Amniotic stem cell (primary cell): ENCODE measurements around the gene CAPN12.

Experiments
- DNase-seq: peaks from one replicate; lab custom pipeline; 2025; lab: John Stamatoyannopoulos, UW

Gene CAPN12

DNA sequence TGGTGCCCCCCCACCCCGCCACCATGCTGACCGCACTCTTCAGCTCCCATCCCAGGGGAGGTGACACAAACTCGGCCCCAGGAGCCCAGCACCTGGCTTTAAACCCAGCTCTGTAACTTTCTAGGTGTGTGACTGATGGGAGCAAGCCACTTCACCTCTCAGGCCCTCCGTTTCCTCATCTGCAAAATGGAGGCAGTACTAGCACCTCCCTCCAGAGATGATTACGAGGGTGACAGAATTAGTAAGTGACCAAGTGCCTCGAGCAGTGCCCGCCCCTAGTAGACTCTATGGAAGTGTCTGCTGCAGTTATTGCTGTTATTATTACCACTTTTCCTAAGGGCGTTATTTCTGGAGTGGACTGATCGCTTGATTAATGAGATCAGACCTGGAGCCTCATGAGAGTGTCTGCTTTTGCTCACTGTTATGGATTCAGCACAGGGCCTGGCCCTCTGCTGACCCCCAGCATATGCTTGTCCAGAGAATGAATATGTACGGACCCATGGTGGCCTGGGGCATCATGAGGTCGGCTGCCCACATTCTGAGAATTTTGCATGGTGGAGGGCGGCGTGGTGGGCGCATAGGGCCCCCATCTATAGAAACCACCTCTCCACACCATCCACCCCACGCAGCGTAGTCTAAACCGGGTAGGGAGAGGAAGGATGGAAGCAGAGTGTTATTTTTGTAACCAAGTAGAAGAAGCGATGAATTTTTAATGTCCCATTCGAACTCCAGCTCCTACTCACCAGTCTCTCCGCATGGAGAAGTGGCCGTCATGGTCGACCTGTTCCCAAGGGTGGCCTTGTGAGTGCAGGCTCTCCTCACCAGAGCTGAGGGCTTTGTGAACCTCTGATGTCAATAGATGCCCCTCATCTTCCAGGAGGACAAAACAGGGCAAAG is 48.2 kb downstream of the CAPN12 start:
- DNase-seq, result no peak

DNA sequence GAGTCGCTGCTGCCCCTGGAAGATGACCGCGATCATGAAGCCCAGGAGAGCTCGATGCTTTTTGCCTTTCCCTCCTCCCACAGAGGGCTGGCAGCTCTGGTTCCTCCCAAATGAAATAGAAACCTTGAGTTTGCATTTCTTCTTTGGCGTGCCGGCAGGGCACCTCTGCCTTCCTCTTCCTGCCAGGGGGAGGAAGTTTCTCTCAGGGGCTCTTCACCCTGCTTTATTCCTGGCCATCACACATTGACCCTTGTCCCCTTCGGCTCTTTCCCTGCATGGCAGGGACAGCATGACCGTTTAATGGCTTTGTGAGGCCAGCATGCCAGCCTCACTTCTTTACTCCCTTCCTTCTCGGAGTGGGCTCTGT is 49.0 kb downstream of the CAPN12 start:
- no peak for DNase-seq

DNA sequence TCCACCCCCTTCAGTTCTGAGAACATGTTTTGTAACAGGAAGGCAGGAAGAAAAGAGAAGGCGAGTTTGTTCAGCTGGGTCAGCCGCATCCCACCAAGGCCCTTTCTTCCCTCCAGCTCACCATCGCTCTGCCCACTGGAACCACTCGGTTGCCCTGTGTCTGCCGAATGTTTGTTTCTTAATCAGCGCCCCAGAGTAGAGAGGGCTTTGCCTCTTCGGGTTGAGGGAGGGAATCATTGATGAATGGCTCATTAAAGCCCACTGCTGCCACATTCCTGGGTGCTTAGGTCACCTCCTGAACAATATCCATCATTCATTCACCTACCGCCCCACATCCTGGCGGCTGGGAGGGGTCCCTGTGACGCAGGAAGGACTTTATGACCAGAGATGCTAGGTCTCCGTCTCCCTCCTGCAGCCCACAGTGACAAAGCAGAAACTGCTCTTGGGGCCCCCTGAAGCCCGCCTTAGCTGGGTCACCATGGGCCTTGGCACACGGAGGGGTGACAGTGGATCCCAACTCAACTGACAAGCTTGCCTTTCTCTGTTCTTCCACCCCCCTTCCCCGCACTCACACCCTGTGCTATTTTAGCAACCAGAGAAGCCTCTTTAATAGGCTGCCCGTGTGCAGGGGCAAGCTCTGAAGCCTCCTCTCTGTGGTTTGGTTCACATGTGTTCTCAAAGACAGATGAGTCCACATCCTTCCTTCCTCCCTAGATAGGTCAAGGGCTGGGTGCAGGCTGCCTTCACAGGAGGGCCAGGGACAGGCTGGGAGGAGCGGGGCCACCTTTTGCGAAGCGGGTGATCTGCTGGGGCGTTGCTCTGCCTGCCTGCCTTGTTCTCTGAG is 50.7 kb downstream of the CAPN12 start:
- DNase-seq, result no peak

DNA sequence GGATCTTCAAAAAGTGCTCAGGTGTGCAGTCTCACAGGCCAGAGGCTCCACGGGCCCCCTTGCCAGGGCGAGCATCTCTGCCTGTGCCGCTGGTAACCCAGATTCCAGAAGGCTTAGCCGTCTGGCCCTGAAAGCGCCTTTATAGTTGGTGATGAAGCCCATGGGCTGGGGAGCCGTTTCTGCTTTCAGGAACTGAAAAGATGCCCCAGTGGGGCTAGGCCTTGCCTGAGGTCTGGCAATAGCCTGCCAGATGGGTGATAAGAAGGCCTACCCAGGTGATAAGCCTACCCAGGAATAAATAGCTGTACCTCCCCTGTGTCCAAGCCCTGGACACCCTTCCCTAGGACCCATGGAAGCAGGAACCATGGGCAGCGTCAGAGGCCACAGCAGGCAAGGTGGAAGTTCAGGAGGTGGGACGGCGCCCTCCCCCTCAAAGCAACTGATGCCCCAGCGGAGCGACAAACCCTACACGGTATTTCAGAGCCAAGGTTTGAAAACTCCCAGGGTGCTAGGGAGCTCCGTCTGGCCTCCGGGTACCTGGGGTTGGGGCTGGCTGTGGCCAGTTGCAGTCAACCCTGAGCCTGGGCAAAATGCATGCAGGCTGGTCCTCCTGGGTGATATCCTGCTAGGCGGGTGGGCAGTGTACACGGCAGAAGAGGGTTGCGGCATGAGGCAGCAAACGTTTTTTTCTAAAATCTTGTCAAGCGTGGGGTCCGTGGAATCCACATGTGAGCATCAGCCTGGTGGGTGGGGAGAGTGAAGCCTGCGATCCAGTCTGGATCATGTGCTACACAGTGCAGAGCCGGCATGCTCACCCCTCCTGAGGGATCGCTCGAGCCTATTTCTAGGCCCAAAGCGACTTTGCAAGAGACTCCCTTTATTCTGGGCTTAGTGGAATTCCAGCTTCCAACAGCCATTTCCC is 51.6 kb downstream of the CAPN12 start:
- no peak for DNase-seq

DNA sequence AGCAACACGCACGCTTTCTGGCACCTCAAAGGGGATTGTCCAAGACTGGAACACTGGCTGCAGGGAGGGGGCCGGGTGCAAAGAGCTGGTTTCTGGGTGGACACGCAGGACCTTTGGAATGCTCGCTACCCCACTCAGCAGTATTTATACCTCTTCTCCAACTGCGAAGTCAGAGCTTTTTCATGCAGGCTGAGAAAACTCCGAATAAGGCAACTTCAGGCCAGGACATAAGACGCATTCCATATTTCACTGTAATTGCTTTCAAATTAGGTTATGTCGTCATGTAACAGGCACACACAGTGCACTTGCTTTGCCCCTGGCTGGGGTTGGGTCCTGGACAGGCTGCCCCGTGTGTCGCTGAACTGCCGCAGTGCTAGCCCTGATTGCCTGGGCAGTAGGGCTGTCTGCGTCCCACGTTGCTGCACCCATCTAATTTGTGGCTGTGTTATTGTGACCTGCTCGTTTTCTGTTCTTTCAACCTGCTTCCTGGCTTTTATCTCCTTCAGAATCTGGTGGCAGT is 52.3 kb downstream of the CAPN12 start:
- peak; percentile 91 for DNase-seq

DNA sequence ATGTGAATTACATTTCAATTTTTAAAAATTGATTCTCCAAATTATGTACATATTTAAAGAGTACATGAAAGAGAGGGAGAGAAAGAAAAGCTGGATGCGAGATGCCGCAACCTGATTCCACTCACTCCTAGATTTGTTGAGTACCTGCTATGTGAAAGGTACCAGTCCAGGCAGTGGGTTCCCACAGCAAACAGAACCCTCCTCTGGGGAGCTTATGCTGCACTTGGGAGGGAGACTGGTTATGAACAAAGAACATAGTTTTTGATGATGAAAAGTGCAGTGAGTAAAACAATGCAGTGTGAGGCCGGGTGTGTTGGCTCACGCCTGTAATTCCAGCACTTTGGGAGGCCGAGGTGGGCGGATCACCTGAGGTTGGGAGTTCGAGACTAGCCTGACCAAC is 53.4 kb downstream of the CAPN12 start:
- no peak for DNase-seq

DNA sequence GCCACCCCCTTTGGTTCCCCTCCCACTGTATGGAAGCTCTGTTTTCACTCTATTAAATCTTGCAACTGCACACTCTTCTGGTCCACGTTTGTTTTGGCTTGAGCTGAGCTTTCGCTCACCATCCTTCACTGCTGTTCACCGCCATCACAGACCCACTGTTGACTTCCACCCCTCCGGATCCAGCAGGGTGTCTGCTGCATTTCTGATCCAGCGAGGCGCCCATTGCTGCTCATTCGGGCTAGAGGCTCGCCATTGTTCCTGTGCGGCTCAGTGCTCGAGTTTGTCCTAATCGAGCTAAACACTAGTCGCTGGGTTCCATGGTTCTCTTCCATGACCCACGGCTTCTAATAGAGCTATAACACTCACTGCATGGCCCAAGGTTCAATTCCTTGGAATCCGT is 54.1 kb downstream of the CAPN12 start:
- no peak for DNase-seq

DNA sequence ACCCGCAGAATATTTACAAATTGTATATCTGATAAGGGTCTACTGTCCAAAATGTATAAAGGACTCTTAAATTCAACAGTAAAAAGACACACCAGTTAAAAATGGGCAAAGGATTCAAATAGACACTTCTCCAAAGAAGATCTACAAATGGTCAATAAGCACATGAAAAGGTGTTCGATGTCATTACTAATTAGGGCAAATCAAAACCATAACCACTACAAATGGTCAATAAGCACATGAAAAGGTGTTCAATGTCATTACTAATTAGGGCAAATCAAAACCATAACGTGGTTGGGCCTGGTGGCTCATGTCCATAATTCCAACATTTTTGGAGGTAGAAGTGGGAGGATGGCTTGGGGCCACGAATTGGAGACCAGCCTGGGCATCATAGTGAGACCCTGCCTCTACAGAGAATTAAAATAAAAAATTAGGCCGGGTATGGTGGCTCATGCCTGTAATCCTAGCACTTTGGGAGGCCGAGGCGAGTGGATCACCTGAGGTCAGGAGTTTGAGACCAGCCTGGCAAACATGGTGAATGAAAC is 56.4 kb downstream of the CAPN12 start:
- no peak for DNase-seq

DNA sequence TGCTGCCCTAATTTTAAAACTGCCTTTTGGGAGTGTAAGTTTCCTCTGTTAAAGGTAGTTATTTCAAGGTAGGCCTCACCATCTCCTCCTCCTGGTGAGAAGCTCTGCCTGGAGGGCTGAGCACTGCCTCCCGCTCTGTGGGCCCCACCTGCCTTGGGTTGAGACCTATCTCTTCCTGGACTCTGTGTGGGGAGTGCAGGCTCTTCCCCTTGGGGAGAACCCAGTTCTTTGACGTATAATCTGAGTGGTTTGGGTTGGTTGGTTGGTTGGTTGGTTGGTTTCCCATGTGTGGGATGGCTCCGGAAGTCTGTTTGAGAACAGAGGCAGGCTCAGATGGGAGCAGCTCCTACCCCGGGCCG is 57.8 kb downstream of the CAPN12 start:
- DNase-seq, result no peak

DNA sequence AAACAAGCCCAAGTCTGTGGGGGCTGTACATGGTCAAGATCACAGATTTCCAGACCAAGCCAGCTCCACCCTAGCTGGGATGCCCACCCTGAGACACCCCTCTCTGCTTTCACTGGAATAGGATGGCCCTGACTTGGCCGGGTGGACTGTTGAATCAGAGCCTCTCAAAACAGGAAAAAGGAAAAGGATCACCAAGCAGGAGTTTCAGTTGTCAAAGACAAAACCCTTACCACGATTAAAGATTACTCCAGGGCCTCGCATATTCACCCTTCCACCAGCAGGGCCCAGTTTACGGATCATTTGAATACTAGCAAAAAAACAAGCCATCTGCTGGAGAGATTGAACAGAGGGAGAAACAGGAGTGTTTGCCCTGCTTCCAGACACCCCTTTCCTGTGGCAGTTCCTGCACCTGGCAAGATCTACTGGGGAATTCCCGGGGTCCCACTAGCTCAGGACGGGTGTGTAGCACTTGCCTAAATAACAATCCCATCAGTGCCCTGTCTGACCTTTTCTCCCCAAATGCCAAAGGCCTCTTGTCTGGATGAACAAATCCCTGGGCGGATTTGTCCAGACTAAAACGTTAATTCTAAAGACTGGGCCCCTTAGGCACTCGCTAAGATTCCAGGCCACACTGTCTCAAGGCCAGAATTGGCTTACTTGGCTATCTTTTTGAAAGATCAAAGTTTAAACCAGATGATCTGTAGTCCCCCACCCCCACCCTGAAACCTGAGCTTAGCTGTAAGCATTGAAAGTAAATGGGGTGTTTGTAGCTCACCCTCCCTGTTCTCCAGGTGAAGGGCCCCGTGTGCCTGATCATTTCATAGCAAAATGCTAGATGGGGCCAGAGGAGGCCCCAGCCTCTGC is 58.4 kb downstream of the CAPN12 start:
- no peak for DNase-seq

DNA sequence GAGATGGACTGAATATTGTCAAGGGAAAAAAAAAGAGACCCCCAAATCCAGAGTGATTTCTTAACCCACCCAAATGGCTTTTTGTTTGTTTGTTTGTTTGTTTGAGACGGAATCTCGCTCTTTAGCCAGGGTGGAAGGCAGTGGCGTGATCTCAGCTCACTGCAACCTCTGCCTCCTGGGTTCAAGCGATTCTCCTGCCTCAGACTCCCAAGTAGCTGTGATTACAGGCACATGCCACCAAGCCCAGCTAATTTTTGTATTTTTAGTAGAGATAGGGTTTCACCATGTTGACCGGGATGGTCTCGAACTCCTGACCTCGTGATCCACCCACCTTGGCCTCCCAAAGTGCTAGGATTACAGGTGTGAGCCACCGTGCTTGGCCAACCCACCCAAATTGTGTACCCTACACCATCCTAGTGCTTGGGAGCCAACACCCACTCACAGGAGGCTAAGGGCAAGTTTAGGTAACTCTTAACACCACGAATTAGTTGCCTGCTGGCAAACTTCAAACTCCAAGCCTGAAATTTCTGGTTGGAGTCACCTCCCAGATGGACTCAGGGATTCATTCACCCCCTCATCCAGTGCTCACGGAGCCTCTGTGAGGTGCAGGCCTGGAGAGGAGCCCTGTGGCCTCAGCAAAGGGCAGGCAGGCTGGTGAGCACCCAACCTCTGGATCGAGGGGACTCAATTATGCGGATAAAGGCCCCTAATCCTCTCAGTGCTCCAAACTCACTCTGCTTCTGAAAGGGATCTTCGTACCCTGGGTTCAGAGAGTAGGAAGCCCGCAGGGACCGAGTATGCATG is 59.2 kb downstream of the CAPN12 start:
- no peak for DNase-seq

DNA sequence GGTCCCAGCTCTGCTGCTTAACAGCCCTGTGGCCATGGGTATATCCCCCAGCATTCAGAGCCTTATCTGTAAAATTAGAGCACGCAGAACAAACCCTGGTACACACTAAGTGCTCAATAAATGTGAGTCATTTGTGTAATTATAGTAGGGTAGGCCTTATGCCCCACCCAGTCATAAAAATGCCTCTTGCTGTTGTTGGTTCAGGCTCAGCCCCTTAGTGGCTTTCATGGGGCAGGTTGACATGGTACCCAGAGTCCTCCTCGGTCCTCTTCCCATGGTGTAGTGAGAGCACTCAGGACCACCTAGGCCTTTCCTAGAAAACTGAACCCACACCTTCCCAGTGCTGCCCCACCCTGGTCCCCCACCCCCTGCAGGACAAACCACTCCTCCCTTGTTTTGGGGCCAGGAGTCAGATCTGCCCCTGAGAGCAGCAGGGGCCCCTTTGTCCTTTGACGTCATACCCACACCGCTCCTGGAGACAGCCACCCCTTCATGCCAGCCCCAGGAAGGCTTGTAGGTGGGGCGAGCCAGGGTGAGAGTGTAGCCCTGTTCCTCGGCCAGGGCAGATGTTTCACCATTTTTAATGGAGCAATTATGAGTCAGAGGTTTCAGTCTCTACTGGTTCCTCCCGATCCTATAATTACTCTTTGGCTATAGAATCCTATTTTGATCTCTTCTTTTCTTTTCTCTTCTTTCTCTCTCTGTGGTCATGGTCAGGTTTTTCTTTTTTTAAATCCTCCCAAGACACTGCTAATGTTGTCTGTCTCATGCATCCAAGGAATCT is 60.0 kb downstream of the CAPN12 start:
- peak; percentile 69 for DNase-seq

DNA sequence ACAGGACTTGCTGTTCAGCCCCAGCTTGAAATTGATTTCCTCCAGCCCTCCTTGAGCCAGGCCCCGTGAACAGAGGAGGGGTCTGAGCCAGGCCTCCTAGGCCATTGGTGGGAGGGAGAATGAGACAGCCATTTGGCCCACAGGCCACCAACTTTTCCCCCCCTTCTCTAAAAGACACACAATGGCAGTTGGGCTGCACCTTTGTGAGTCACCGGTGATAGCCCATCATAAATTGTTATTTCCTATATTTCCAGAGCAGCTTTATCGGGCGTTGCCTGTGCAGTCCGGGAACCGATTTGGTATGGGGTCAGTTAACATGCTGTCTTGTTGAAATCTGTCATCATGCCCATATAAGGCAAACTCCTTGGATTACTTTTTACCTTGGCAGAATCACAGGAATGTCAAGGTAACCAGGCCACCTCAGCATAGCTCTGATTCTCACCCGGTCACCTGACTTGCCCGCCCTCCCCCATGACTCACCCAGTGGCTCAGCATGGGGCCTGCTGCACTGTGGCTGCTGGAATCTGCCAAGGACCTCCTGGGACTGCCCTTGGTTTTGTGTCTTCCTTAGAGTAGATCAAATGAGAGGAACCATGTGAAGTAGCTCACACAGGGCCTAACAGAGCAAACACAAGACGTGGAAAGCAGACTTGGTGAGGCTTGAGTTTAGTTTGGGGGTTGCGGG is 60.7 kb downstream of the CAPN12 start:
- peak; percentile 56 for DNase-seq

DNA sequence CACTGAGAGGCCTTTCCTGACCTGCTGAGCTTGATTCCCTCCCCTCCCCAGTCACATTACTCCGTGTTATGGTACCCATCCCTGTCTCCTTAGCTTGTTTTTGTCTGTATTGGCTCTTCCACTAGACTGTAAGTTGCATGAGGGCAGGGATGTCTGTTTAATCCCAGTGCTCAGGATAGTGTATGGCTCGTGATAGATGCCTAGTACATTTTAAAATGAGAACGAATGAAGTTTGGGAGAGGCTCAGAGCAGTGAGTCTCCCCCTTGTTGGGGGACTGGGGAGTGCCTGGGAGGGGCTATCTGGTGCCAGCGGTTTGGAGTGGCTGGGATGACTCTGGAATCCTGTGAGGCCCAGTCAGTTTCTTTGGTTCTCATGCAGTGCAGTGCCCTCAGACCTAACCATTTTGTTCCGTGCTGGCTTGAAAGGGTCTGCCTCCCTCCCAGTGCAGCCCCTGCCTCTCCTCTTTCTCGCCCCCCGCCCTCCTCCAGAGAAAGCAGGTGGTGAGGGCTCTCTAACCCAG is 61.3 kb downstream of the CAPN12 start:
- no peak for DNase-seq

DNA sequence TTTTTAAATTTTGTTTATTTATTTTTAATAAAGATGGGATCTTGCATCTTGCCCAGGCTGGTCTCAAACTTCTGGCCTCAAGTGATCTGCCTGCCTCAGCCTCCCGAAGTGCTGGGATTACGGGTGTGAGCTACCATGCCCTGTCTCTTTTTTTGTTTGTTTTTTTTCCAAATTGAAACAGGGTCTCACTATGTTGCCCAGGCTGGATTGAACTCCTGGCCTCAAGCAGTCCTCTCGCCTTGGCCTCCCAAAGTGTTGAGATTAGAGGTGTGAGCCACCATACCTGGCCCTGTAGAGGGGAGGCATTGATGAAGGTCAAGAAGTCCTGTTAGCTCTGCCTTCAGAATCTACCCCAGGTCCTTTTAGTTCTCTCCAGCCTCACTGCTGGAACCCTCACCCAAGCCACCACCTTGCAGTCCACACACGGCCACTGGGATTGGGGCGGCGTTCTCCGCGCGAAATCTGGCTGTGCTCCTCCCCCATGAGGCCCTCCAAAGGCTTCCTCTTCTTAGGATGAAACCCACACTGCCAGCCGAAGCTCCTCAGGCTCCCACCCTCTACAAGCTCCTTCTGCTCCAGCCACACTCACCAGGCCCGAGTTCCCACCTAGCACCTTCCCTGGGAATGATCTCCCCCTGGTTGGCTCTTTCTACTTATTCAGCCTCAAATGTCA is 61.9 kb downstream of the CAPN12 start:
- DNase-seq, result no peak
